Thoracic aorta (tissue), 2 donors: ENCODE data around the gene HTRA2. TPM values are rescaled to one million over a fixed set of nuclear protein-coding genes. Genes with fewer than 3 reads are reported as not detected.
A peak's percentile ranks its signal among the peaks of the same experiment; 100 is the strongest.

Experiments
- ATAC-seq: fragments of 150-250 bp; one replicate; pipeline ENCODE4 v1.8.0; 2017; ENCODE audit warnings: low read depth; ENCODE audit not compliant: insufficient number of reproducible peaks, low FRiP score
- DNase-seq: peaks from one replicate; pipeline ENCODE4 v3.0.0-alpha.2; 2020; ENCODE audit warnings: low spot score
- H3K27ac ChIP-seq, 2 donors: fragments of 200-600 bp; sonication (generic); 1 replicate in 1 of 2; 2 replicates in 1 of 2; pipeline ENCODE4 v1.5.1; 2016; ENCODE audit warnings: mild to moderate bottlenecking in 2 of 2, moderate library complexity in 2 of 2
- H3K27me3 ChIP-seq: fragments of 200-600 bp; sonication (generic); replicated peaks from 2 replicates; pipeline ENCODE4 v1.6.0; 2016; ENCODE audit warnings: mild to moderate bottlenecking; ENCODE audit not compliant: insufficient read depth
- H3K36me3 ChIP-seq: fragments of 200-600 bp; sonication (generic); one replicate; pipeline ENCODE4 v1.5.1; 2016
- H3K4me1 ChIP-seq, 2 donors: fragments of 200-600 bp; sonication (generic); 1 replicate in 1 of 2; 2 replicates in 1 of 2; pipeline versions ENCODE4 v1.5.1 to v1.6.0; 2016; ENCODE audit warnings: low read depth in 2 of 2, mild to moderate bottlenecking in 1 of 2; ENCODE audit not compliant: control insufficient read depth in 1 of 2
- H3K4me3 ChIP-seq: fragments of 200-600 bp; sonication (generic); 2 replicates; pipeline ENCODE4 v1.5.1; 2016; ENCODE audit warnings: mild to moderate bottlenecking
- H3K9me3 ChIP-seq: fragments of 200-600 bp; sonication (generic); 2 replicates; pipeline ENCODE4 v1.5.1; 2016
- CTCF ChIP-seq: fragments of 200-600 bp; sonication (generic); IDR thresholded peaks from one replicate; pipeline ENCODE4 v1.5.1; 2019; ENCODE audit warnings: antibody characterized with exemption
- total RNA-seq, 2 donors: library from RNA; depleted of rRNA; stranded (reverse); fragments of >200 nt; gene quantifications; one replicate each; pipeline versions ENCODE4 v1.1.0 to v1.2.3, GENCODE V29; 2016

Gene HTRA2
- total RNA-seq, 2 donors from 2014 or later: 34.9 to 35.6 TPM

GRCh38 chr2:74525717-74526648 is 3.8 kb upstream of the HTRA2 start, which contains the start of gene DQX1:
TSS of gene DQX1 (minus strand) at chr2:74526231. CDS start at chr2:74525729, 502 bp downstream.
- Histone ChIP-seq H3K27ac (no peak within 1 kb of the TSS), H3K36me3 (peaks cover 19% of the 10 kb centered on the region), H3K27me3 (no peaks in the 10 kb centered on the region), H3K4me1 (peaks cover 11 to 19% of the 10 kb centered on the region in 2 donors), H3K9me3 (no peaks in the 10 kb centered on the region), H3K4me3 (no peak within 1 kb of the TSS)
- no peak for TF ChIP-seq CTCF
- DNase-seq (no peak), ATAC-seq (no peak)

- TF ChIP-seq CTCF: no peak
- DNase-seq (no peak), ATAC-seq (no peak)
- Histone ChIP-seq H3K36me3 (peaks cover 19% of the 10 kb centered on the region), H3K4me3 (no peak overlapping the region), H3K9me3 (no peaks in the 10 kb centered on the region), H3K27me3 (no peaks in the 10 kb centered on the region), H3K27ac (no peak overlapping the region), H3K4me1 (peaks cover 14 to 27% of the 10 kb centered on the region in 2 donors)
These were observed 3.0 kb upstream of the HTRA2 start for GRCh38 chr2:74526649-74527230.

- peaks cover 14 to 27% of the 10 kb centered on the region in 2 donors for H3K4me1 ChIP-seq
- TF ChIP-seq CTCF: no peak
- no peak overlapping the region for H3K27ac ChIP-seq
- H3K4me3 ChIP-seq: no peak overlapping the region
- DNase-seq (no peak), ATAC-seq (no peak)
- peaks cover 21% of the 10 kb centered on the region for H3K36me3 ChIP-seq
- H3K9me3 ChIP-seq: no peaks in the 10 kb centered on the region
- no peaks in the 10 kb centered on the region for H3K27me3 ChIP-seq
These were observed 2.0 kb upstream of the HTRA2 start for GRCh38 chr2:74527741-74528140.

GRCh38 chr2:74528600-74529356 is 955 bp upstream of the HTRA2 start:
- no peaks in the 10 kb centered on the region for H3K27me3 ChIP-seq
- DNase-seq (no peak), ATAC-seq (no peak)
- TF ChIP-seq CTCF: no peak
- no peaks in the 10 kb centered on the region for H3K9me3 ChIP-seq
- peak overlapping the region; percentile 81 for H3K27ac ChIP-seq
- peak overlapping the region; percentile 100 for H3K4me3 ChIP-seq
- peaks cover 31% of the 10 kb centered on the region for H3K36me3 ChIP-seq
- peaks cover 14 to 27% of the 10 kb centered on the region in 2 donors for H3K4me1 ChIP-seq
